Suppressor macrophage (primary cell): ENCODE results near the gene PRRC2A.

Source experiments
- DNase-seq, 4 experiments: peaks; one replicate each; pipeline ENCODE4 v3.0.0-alpha.2; 2020 to 2022

Gene PRRC2A

GRCh38 chr6:31652925-31653724, 32.6 kb downstream of the PRRC2A start:
- peak in 3 of 4 experiments; percentile 93 to 95 (median 95) for DNase-seq

- DNase-seq: no peak
These were observed 34.2 kb downstream of the PRRC2A start for GRCh38 chr6:31654574-31655348.

GRCh38 chr6:31655349-31656237, 35.1 kb downstream of the PRRC2A start, which contains the start of gene APOM:
Gene APOM (plus strand): TSS chr6:31655894. CDS start chr6:31655967, 73 bp downstream.
- no peak for DNase-seq

- no peak for DNase-seq
These were observed 37.1 kb downstream of the PRRC2A start for GRCh38 chr6:31657406-31658157.

- no peak for DNase-seq
These were observed 37.7 kb downstream of the PRRC2A start for GRCh38 chr6:31658158-31658688.

- DNase-seq: no peak
These were observed 38.6 kb downstream of the PRRC2A start for GRCh38 chr6:31658983-31659648.

- DNase-seq: peak; percentile 12 to 55 (median 48)
These were observed 39.3 kb downstream of the PRRC2A start for GRCh38 chr6:31659649-31660380.

GRCh38 chr6:31660381-31661261, 40.1 kb downstream of the PRRC2A start, which contains the start of gene C6orf47:
Gene C6orf47 (minus strand): TSS chr6:31660778. CDS start chr6:31659947, 831 bp downstream.
- DNase-seq: peak; percentile 83 to 94 (median 90)

- DNase-seq: no peak
These were observed 41.0 kb downstream of the PRRC2A start for GRCh38 chr6:31661262-31662123.

GRCh38 chr6:31662124-31662723, 41.7 kb downstream of the PRRC2A start:
- DNase-seq: no peak

GRCh38 chr6:31663126-31663960, 42.8 kb downstream of the PRRC2A start:
- DNase-seq: peak in 2 of 4 experiments; percentile 27 to 45

- peak in 1 of 4 experiments; percentile 25 for DNase-seq
These were observed 43.7 kb downstream of the PRRC2A start for GRCh38 chr6:31663961-31664789.

GRCh38 chr6:31664790-31665500, 44.4 kb downstream of the PRRC2A start, which contains the start of gene GPANK1:
Gene GPANK1 (minus strand): TSS chr6:31664997. CDS start chr6:31664478, 519 bp downstream.
- DNase-seq: peak; percentile 95 to 98 (median 97)

- peak; percentile 98 to 99 (median 99) for DNase-seq
These were observed 45.2 kb downstream of the PRRC2A start, which contains the start of gene CSNK2B for GRCh38 chr6:31665501-31666336. Gene CSNK2B (plus strand): TSS chr6:31666080. CDS start chr6:31666832, 752 bp downstream.
